HG02678 (cell line): ENCODE data around the gene ANTKMT.
A peak's percentile ranks its signal among the peaks of the same experiment; 100 is the strongest.

Source experiments
- ATAC-seq: cut with Tn5 transposase; IDR thresholded peaks from one replicate; pipeline ENCODE4 v1.9.1; 2021; ENCODE audit warnings: mild to moderate bottlenecking, moderate library complexity; ENCODE audit not compliant: unreplicated experiment

The ANTKMT gene, protein sequence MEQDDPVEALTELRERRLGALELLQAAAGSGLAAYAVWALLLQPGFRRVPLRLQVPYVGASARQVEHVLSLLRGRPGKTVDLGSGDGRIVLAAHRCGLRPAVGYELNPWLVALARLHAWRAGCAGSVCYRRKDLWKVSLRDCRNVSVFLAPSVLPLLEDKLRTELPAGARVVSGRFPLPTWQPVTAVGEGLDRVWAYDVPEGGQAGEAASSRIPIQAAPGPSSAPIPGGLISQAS

DNA sequence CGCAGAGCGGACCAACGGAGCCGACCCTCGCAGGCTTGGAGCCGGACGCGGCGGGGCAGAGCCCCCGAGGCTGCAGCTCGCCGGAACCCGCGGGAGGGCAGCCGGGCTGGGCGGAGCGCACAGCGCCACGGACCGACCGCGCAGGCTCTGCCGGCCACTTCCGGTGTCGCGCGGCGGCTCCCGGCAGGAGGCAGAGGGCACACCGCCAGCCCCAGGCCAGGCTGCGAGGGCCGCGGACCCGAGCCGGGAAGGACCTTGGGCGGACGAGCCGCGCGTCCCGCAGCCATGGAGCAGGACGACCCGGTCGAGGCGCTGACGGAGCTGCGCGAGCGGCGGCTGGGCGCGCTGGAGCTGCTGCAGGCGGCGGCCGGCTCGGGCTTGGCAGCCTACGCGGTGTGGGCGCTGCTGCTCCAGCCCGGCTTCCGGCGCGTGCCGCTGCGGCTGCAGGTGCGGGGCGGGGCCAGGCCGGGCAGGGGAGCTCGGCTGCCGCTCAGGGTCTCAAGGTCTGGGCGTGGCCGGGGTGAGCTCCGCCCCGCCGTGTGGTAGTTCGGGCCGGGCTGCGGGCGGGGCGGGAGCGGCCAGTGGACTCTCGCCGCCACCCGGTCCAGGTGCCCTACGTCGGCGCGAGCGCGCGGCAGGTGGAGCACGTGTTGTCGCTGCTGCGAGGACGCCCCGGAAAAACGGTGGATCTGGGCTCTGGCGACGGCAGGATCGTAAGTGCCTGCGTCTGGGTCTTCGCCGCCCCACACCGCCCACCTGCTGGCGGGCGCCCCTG is at the start of gene ANTKMT:
TSS of gene ANTKMT (plus strand) at position 157 of the 775 bp plus-strand sequence. CDS start at position 286, 129 bp downstream.
- ATAC-seq: peak; percentile 76

DNA sequence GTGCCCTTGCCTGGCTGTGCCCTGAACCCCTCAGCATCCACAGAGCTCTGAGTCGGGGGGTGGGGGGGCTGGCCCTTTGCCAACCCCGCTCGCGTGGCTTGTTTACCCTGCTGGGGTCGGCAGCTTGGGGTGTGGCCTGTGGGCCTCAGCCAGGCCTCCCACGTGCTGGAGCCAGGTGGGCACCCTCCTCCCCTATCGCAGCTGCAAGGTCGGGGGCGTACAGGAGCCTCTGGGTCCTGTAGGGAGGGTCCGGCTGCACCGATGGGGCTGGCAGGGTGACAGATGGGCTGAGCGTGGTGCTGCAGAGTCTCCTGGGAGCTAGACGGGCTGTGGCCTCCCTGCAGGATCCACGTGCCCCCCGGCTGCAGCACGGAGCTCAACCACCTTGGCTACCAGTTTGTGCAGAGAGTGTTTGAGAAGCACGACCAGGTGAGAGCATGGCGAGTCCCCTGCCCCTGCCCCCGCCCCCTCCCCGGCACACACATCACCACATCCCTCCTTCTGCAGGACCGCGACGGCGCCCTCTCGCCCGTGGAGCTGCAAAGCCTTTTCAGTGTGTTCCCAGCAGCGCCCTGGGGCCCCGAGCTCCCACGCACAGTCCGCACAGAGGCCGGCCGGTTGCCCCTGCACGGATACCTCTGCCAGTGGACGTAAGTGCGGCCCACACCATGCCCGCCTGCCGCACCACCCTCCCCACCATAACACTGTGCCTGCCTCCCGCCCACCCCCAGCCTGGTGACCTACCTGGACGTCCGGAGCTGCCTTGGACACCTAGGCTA is 49.4 kb upstream of the ANTKMT start:
- ATAC-seq: no peak

DNA sequence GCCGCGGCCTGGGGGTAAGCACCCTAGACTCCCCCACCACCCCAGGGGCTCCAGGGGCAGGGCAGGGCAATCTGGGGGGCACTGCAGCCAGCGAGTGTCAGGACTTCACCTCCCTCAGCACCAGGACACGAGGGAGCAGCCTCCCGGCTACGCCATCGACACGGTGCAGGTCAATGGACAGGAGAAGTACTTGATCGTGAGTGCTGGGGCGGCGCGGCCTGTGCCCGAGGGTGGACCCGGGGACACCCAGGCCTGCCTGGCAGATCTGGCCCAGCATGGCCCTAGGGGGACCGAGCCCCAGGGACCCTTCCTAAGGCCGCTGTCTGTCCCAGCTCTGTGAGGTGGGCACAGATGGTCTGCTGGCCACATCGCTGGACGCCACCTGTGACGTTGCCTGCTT is 48.6 kb upstream of the ANTKMT start:
- ATAC-seq: no peak

DNA sequence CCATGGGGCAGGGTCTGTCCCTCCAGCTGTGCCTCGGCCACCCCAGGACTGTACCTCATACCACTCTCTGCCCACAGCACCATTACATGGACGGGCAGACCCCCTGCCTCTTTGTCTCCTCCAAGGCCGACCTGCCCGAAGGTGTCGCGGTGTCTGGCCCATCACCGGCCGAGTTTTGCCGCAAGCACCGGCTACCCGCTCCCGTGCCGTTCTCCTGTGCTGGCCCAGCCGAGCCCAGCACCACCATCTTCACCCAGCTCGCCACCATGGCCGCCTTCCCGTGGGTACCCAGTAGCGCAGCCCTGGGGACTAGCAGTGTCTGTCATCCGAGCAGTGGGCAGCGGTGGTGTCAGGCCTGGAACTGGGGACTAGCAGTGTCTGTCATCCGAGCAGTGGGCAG is 48.1 kb upstream of the ANTKMT start:
- ATAC-seq: no peak

DNA sequence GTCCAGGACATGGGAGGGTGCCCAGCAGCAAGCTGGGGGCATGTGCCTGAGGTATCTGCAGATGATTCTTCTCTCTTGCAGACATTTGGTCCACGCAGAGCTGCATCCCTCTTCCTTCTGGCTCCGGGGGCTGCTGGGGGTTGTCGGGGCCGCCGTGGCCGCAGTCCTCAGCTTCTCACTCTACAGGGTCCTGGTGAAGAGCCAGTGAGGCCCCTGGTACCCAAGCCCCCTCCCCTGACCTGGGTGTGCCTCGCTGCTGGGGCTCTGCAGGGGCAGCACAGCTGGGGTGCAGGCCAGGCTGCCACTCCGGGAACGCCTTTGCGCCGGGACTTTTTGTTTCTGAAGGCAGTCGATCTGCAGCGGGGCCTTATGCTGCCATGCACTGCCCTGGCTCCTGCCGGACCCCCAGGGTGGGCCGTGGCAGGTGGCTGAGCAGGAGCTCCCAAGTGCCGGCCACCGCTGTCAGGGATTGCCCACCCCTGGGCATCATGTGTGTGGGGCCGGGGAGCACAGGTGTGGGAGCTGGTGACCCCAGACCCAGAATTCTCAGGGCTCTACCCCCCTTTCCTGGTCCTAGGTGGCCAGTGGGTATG is 47.5 kb upstream of the ANTKMT start:
- ATAC-seq: no peak

DNA sequence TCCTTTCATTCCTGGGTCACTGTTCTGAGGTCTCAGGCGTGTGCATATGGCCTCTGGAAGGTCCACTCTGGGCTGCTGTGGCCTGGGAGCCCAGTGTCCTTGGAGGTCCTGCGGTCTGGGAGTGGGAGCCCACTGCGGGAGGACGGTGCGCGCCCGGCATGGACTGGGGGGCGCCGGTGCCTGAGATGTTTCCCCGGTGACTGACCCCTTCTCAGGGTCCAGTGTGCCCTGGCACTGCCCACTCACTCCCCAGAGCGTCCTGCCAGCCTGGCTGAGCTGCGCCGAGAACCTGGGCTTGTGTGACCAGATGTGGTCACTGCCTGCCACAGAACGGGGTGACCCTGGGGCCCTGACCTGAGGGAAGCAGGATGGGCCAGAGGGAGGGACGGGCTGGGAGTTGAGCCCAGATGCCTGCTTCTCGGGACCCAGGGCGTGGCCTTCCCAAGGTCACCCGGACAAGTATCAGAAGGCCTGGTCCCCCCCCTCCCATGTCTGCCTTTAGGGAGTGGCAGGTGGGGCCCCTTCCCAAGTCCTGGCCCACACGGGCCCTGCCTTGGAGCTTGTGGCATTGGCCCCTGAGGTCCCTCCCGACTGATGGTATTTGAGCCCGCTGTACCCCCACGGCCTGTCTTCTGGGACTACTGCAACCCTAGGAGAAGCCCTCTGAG is 46.6 kb upstream of the ANTKMT start:
- ATAC-seq: no peak

DNA sequence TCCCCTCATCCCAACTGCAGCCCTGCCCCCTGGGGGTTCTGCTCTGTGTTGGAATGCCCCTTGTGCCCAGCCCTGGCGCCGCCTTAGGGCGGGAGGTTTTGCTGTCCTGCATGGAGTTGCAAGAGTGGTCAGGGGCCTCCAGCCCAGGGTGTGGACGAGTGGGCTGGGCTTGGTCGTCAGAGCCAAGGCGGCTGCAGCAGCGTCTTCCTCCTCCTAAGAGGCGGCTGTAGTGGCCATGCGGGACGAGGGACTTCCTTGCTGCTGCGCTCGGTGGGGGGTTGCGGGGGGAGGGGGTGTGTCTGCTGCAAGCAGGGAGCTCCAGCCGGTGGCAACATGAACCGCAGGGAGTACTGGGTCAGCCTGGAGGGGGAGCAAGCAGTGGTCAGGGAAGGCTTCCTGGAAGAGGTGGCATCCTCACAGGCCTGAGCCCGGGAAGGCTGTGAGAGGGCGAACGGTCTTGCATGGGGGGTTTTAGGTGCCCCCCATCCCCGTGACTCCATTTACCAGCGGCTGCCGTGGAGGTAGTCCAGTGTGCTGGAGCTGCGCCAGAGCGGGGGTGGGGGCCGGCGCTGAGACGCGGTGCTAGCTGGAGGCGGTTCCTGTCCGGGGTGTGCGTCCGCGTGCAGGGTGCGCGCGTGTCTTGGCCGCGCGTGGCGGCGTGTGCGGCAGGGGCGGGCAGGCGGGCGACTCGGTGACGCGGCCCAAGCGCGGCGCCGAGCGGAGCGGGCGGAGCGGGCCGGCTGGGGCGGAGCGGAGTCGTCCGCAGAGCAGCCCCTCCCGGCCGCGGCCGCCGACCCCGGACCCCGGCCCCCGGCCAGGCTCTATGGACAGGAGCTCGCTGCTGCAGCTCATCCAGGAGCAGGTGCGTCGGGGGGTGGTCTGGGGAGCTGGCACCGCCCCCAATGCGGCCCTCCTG is 45.7 kb upstream of the ANTKMT start, which contains the start of gene RHBDL1:
TSS of gene RHBDL1 (plus strand) at position 704 of the 916 bp plus-strand sequence. CDS start at position 824, 120 bp downstream.
- no peak for ATAC-seq

DNA sequence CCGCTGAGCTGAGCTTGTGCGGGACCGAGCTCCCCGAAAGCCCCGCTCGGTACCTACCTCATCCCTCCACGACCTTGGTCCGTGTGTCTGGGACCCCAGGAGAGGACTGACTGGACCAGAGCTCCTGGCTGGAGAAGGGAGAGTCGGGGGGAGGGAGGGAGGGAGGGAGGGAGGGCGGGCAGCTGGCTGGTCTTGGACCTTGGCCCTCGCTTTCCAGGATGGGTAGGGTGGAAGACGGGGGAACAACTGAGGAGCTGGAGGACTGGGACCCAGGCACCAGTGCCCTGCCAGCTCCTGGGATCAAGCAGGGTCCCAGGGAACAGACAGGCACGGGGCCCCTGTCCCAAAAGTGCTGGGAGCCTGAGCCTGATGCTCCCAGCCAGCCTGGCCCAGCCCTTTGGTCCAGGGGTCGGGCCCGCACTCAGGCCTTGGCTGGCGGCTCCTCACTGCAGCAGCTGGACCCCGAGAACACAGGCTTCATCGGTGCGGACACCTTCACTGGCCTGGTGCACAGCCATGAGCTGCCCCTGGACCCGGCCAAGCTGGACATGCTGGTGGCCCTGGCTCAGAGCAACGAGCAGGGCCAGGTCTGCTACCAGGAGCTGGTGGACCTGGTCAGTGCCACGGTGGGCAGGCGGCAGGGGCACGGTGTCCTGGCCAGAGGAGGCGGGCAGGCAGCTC is 44.9 kb upstream of the ANTKMT start:
- ATAC-seq: no peak

DNA sequence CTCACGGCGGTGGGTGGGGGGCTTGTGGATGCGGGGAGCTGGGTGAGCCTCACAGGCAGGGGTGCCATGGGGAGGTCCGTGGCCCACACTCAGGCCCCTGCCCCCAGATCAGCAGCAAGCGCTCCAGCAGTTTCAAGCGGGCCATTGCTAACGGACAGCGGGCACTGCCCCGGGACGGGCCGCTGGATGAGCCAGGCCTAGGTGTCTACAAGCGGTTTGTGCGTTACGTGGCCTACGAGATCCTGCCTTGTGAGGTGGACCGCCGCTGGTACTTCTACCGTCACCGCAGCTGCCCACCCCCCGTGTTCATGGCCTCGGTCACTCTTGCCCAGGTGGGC is 44.4 kb upstream of the ANTKMT start:
- ATAC-seq: no peak

DNA sequence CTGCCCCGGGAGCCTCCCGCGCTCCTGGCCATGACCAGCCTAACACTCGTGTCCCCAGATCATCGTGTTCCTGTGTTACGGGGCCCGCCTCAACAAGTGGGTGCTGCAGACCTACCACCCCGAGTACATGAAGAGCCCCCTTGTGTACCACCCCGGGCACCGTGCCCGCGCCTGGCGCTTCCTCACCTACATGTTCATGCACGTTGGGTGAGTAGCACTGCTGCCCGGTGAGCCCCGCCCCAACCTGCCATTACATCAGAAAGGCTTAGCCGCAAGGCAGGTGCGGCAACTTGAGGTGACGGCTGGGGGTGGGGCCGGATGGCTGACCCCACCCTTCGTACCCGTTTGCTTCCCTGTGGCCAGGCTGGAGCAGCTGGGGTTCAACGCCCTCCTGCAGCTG is 44.0 kb upstream of the ANTKMT start:
- ATAC-seq: no peak

DNA sequence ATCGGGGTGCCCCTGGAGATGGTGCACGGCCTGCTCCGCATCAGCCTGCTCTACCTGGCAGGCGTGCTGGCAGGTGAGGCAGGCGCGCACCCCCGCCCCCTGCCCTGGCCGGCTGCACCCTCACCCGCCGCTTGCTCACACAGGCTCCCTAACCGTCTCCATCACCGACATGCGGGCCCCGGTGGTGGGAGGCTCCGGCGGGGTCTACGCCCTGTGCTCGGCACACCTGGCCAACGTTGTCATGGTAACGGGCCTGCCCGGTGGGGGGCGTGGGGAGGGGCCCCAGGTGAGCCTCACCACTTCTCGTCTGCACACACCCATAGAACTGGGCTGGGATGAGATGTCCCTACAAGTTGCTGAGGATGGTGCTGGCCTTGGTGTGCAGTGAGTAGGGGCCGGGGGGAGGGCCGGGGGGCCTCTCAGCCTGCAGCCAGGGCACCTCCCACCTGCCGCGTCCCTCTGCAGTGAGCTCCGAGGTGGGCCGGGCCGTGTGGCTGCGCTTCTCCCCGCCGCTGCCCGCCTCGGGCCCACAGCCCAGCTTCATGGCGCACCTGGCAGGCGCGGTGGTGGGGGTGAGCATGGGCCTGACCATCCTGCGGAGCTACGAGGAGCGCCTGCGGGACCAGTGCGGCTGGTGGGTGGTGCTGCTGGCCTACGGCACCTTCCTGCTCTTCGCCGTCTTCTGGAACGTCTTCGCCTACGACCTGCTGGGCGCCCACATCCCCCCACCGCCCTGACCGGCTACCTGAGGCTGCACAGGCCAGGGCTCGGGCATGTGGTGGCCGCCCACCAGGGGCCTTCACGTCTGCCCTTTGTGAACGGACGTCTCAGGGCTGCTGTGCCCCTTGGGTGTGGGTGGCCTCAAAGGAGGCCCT is 43.4 kb upstream of the ANTKMT start:
- ATAC-seq: no peak

DNA sequence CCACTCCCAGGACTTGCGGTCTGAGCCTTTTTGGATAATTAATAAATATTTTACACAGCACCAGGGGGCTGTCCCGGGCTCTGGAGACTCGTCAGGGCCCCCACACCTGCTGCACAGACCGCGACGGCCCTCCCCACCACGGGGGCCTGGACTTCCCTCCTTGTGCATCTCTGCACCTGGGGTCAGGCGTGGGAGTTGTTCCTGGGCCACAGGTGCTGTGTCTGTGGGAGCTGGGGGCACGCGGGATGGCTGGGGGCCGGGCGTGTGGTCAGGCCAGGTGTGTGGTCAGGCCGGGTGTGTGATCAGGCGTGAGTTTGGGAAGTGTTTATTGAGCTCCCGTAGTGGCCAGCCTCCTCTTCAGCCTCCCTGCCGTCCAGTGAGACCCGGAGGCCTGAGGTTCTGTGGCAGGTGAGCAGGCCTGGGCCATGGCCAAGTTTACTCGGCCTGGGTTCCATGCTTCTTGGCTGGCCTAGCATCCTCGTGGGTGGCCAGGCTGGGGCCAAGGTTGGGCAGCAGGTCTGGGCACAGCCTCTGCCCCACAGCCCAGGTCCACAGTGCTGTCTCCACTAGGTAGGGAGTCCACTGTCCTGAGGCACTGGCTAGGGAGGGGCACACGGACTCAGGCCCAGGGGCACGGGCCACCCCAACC is 42.6 kb upstream of the ANTKMT start:
- no peak for ATAC-seq

DNA sequence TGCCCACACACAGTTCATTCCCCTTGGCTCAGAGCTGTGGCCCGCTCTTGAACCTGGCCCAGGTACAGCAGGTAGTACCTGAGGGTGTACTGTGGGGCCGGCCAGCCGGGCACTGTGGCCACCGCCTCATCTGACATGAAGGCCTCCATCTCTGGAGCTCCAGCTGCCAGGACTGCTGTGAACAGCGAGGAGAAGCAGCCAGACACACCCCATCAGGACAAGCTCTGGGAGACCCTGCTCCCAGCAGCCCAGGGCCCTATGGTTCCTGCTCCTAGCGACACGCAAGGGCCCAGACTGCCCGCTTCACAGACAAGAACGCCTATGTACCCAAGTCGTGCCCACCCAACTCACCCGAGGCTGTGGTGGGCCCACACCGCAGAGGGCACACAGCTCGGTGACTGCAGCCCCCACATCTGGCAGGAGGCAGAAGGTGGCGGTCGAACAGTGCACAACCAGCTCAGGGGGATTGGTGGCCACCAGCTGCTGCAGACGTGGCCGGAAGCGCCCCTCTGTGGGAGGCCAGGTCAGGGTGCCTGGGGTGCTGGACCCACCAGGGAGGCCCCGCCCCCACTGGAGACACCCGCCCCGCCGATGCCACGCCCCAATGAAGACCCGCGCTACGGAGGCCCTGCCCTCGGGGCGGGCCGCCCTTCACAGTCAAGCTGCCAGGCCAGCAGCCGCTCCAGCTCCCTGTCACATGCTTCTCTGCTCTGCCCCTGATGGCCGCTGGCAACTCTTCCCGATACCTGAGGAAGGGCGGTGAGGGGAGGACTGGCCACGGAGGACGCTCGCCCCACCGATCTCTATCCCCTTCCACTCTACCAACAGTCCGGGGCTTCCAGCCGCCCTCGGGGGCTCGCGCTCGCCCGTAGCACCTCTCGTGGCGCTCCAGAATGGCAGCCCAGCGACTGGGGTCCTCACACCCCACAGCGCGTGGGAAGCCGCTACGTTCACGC is 41.8 kb upstream of the ANTKMT start:
- ATAC-seq: no peak

DNA sequence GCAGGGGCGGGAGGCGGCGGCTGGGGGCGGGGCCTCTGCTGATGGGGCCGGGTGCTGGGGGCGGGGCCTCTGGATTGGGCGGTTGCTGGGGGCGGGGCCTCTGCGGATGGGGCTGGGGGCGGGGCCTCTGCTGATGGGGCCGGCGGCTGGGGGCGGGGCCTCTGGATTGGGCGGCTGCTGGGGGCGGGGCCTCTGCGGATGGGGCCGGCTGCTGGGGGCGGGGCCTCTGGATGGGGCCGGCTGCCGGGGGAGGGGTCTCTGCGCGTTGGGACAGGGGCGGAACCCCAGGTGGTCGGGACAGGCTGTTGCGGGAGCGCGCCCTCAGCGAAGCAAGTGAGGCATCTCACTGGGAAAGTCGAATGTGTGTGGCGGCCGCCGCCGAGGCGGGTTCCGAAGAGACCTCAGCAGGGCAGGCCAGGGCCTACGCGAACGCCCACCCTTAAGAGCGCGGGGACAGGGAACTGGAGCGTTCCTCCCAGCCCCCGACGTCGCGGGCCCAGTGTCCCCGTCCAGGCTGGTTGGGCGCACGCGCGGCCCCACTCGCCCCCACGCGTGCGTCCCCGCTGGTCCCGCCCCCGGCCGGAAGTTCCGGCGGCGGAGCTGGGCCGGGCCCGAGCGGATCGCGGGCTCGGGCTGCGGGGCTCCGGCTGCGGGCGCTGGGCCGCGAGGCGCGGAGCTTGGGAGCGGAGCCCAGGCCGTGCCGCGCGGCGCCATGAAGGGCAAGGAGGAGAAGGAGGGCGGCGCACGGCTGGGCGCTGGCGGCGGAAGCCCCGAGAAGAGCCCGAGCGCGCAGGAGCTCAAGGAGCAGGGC is 40.9 kb upstream of the ANTKMT start, which contains the start of gene STUB1:
TSS of gene STUB1 (plus strand) at position 597 of the 811 bp plus-strand sequence. CDS start at position 713, 116 bp downstream.
- peak; percentile 43 for ATAC-seq

DNA sequence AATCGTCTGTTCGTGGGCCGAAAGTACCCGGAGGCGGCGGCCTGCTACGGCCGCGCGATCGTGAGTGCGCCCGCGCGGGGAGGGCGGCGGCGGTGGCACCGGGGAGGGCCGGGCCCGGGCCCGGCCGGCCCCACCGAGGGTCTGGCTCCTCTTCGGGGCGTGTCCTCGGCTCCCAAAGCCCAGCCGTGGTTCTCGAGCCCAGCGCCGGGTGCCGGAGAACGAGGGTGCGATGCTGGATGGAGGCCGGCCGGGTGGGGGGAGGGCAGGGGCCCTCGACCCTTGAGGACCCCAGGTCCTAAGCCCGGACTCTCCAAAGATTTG is 40.4 kb upstream of the ANTKMT start:
- ATAC-seq: peak; percentile 2
